HG03457 (cell line): ENCODE measurements around the gene ZNF576.
"Not testable (repeated sequence)": the region's sequence is repeated elsewhere in the genome, so short reads cannot be mapped to it uniquely, and the experiment has no call there.

ENCODE experiments used
- ATAC-seq: cut with Tn5 transposase; IDR thresholded peaks from one replicate; pipeline ENCODE4 v1.9.1; 2021; ENCODE audit warnings: moderate number of reproducible peaks; ENCODE audit not compliant: unreplicated experiment

ZNF576 gene, protein sequence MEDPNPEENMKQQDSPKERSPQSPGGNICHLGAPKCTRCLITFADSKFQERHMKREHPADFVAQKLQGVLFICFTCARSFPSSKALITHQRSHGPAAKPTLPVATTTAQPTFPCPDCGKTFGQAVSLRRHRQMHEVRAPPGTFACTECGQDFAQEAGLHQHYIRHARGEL

GRCh38 chr19:43595999-43596841 lies at the start of gene ZNF576, which contains the start of gene IRGQ:
Gene ZNF576, plus strand, starts transcription at chr19:43596595. Its CDS starts 514 bp downstream, at chr19:43597109.
Gene IRGQ, minus strand, starts transcription at chr19:43596134. Its CDS starts 796 bp downstream, at chr19:43595338.
- ATAC-seq: peak; percentile 53

DNA sequence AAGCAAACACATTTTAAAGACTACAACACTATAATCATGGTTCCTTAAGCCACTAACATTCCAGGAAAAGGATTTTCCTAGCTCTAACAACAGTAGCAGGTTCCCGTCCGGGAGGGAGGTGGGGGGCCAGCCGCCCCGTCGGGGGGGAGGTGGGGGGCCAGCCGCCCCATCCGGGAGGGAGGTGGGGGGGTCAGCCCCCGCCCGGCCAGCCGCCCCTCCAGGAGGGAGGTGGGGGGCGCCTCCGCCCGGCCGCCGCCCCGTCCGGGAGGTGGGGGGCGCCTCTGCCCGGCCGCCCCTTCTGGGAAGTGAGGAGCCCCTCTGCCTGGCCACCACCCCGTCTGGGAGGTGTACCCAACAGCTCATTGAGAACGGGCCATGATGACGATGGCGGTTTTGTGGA lies 48.5 kb upstream of the ZNF576 start:
- ATAC-seq: not testable (repeated sequence)

GRCh38 chr19:43548706-43549105 lies 47.7 kb upstream of the ZNF576 start:
- no peak for ATAC-seq

- ATAC-seq: no peak
Measured at GRCh38 chr19:43551399-43552197, 44.8 kb upstream of the ZNF576 start.

GRCh38 chr19:43552198-43552450 lies 44.3 kb upstream of the ZNF576 start:
- no peak for ATAC-seq

DNA sequence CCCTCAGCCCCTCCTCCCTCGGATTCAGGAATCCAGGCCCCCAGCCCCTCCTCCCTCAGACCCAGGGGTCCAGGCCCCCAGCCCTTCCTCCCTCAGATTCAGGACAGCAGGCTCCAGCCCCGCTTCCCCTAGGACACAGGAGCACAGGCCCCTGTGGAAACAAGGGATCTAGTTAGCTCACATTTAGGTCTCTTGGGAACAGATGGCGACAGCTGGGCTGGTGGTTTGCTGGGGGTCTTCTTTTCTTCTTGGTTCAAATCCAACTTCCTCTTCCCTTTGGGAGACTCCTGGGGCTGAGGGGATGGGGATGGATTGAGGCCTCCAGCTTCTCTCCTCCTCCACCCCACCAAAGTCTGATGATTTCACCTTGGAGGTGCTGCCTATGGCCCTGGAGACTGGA lies 43.8 kb upstream of the ZNF576 start:
- no peak for ATAC-seq

DNA sequence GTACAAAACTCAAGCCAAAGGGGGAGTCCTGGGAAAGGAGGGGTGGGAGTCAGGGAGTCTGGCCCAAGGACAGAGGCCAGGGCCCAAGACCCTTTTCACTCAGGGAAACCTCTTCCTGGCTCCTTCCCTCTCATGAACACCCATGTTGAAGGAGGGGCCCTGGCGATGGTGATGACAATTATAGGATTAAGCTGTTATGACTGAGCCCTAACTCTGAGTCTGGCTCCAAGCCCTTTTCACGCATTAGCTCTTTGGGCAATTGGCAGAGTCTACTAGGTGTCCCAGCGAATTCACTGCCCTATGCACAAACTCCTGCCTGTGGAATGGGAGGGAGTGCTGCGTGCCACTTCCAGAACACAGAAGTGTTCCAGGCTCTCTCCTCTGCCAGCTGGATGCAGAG lies 42.7 kb upstream of the ZNF576 start:
- ATAC-seq: no peak

DNA sequence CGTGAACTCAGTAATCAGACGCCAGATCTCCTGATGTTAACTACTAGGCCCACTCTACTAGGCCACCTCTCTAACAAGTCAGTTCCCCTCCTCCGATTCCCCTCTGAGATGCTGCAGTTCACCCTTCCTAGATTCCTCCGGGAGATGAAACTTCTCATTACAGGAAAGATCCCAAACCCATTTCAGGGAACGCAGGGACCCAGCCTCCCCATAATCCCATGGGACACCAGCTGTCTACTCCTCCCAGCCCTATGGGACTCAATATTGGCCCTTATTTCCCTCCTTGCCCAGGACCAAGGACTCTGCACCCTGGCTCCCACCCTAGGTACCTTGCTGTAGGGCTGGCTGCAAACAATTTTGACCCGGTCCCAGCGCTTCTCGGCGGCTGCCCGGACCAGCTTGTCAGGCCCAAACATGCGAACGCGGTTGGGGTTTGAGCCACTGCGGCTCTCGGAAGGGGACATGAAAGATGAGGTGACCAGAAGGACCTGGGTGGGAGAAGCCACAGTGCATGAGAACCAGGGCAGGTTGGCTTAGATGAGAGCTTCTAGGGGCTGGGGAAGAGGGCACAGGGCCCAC lies 42.0 kb upstream of the ZNF576 start:
- ATAC-seq: no peak

DNA sequence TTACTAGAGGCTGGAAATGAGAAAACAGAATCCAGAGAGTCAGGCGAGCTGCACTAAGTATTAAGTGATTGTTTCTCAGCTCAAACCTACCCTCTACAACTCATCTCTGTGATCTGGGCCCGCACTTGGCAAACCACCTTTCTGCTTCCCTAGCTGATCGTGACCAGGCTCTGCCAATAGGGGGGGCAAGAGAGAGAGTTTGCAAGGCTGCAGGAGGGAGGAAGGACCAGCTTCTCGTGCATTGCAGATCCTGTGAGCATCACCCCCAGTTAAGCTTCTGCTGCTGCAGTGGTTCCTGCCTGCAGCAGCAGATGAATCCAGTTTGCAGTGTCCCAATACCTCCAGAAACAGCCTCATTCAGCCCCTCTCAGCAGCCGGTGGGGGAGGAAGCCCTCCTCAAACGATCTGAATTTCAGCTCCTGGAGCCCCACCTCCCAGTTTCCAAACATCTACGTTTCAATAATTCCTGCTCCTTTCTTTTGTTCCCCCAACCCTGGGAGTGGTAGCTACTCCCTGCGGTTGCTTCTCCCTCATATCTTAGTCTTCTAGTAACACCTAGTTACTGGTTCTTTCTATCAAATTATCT lies 41.1 kb upstream of the ZNF576 start:
- ATAC-seq: no peak

- no peak for ATAC-seq
Measured at GRCh38 chr19:43560687-43561086, 35.7 kb upstream of the ZNF576 start.

DNA sequence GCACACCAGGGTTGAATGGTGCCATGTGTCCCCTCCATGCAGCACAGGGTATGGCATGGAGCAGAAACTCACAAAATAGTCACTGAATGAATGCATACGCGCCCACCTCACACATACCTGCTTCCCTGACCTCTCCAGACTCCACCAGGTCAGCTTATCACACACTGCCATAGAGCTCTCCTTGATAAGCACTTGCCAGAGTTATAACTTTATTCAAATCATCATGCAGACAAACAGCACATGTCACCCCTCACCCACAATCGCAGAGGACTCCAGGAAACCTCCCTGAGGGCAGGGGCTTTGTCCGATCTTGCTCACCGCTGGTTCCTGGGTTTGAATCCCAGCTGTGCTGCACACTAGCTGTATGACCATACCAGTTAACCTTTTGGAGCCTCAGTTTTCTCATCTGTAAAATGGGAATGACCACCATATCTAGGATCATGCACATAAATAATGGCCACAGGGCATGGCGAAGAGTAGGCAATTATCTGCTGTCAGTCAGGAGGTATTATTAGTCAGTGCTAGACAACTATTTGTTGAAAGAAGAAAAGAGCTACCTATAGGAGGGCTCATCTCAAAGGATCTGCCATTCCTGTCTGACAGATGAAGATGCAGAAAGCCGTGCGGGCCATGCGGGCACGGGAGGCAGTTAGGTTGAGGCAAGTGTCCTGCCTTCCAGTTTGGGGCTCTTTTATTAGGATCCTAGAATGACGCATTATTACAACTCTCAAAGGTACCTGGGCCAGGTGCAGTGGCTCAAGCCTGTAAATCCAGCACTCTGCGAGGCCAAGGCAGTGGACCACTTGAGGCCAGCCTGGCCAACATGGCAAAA lies 35.0 kb upstream of the ZNF576 start:
- ATAC-seq: no peak

- ATAC-seq: no peak
Measured at GRCh38 chr19:43562226-43562697, 34.1 kb upstream of the ZNF576 start.

DNA sequence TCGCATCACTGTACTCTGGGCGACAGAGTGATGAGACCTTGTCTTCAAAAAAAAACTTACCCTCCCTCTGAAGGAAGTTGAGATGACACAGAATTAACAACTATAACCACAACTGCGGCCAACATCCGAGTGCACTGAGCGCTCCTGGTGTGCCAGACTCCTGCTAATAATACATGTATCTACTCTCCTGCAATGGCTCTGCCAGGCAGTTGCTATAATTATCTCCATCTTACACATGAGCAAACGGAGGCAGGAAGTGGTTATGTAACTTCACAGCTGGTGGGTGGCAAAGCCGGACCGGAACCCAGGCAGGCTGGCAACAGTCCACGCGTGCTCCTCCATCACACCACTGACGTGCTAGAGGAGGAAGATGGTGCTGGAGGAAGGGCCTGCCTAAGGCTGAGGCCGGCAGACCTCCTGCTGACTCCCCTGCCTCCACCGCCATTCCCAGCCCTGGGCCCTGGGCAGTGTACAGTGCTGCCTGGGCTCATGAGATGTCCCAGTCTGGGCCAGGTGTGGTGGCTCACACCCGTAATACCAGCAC lies 33.6 kb upstream of the ZNF576 start:
- ATAC-seq: peak; percentile 78

GRCh38 chr19:43563816-43564457 lies 32.5 kb upstream of the ZNF576 start:
- no peak for ATAC-seq

- ATAC-seq: no peak
Measured at GRCh38 chr19:43564800-43565199, 31.6 kb upstream of the ZNF576 start.

DNA sequence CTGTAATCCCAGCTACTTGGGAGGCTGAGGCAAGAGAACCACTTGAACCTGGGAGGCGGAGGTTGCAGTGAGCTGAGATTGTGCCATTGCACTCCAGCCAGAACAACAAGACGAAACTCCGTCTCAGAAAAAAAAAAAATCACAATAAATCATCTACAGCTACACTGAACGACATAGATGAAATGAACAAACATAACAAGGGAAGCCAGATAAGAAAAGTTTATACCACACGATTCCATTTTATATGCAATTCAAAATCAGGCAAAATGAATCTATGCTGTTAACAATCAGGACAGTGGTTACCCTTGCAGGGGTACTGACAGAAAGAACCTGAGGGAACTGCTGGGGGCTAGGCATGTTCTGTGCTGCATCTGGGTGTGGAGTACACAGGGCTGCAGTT lies 26.7 kb upstream of the ZNF576 start:
- no peak for ATAC-seq

DNA sequence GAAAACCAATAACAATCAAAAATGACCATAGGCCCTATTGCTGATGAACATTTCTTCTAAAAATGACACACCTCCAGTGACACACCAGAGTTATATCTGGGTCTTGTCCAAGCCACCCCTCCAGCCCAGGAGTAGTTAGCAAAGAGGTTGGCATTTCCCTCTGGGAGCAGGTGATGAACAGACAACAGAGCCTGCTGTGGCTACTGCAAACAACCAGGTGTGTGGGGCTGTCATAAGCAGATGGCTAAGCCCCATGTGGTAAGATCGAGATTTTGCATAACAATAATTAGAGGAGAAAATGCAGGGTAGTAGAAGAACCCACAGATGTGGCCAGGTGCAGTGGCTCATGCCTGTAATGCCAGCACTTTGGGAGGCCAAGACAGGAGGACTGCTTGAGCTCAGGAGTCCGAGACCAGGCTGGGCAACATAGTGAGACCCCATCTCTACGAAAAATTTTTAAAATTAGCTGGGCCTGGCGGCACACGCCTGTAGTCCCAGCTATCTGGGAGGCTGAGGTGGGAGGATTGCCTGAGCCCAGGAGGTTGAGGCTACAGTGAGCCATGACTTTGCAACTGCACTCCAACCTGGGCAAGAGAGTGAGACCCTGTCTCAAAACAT lies 26.1 kb upstream of the ZNF576 start:
- no peak for ATAC-seq

DNA sequence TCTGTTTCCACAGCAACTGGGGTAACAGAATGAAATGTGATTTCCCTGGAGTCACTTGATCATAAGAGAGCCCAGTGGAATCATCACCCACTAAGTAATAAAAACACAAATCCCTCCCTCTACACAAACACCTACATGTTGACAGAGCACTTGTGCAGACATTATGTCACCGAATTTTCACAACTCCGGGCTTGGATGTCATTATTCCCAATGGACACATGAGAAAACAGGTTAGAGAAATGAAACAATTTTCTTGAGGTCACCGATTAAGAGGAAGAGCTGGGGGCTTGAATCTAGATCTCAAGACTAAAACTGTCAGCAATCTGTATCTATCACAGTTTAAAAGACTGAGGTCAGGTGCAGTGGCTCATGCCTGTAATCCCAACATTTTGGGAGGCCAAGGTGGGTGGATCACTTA lies 24.2 kb upstream of the ZNF576 start:
- ATAC-seq: no peak
